ENCODE measurements around the gene MICA.

MICA gene

GRCh38 chr6:31356216-31356945, 47.0 kb upstream of the MICA start:
- TF ChIP-seq SIN3A (IDR thresholded peaks at IDR 0.05; ENCODE audit: borderline replicate concordance, insufficient read depth, low read length) = no peak
- TF ChIP-seq REST (IDR thresholded peaks at IDR 0.05; ENCODE audit: insufficient read depth in 1 of 2, low read depth in 2 of 2, low read length in 2 of 2) = no peak
- no peak for TF ChIP-seq TAF1 (IDR thresholded peaks at IDR 0.05; ENCODE audit: borderline replicate concordance, insufficient read depth, low read length)

GRCh38 chr6:31356946-31357466, 46.4 kb upstream of the MICA start, which contains the start of gene HLA-B:
HLA-B (minus strand) TSS chr6:31357179; CDS start chr6:31357158, 21 bp downstream.
- no peak for TF ChIP-seq SIN3A (IDR thresholded peaks at IDR 0.05; ENCODE audit: borderline replicate concordance, insufficient read depth, low read length)
- TF ChIP-seq POLR2AphosphoS5 (IDR thresholded peaks at IDR 0.05; ENCODE audit: low read depth, low read length) = no peak
- no peak for TF ChIP-seq REST (IDR thresholded peaks at IDR 0.05; ENCODE audit: insufficient read depth in 1 of 2, low read depth in 2 of 2, low read length in 2 of 2)
- no peak for TF ChIP-seq FOXP2 (optimal IDR thresholded peaks at IDR 0.05; ENCODE audit: borderline replicate concordance, extremely low read depth, extremely low read length, insufficient read depth)
- TF ChIP-seq TAF1 (IDR thresholded peaks at IDR 0.05; ENCODE audit: borderline replicate concordance, insufficient read depth, low read length) = no peak

GRCh38 chr6:31357886-31358285, 45.5 kb upstream of the MICA start:
- TF ChIP-seq POLR2AphosphoS5 (IDR thresholded peaks at IDR 0.05; ENCODE audit: low read depth, low read length) (no peak), FOXP2 (optimal IDR thresholded peaks at IDR 0.05; ENCODE audit: borderline replicate concordance, extremely low read depth, extremely low read length, insufficient read depth) (no peak), REST (IDR thresholded peaks at IDR 0.05; ENCODE audit: insufficient read depth in 1 of 2, low read depth in 2 of 2, low read length in 2 of 2) (no peak), SIN3A (IDR thresholded peaks at IDR 0.05; ENCODE audit: borderline replicate concordance, insufficient read depth, low read length) (no peak), TAF1 (IDR thresholded peaks at IDR 0.05; ENCODE audit: borderline replicate concordance, insufficient read depth, low read length) (no peak)

- TF ChIP-seq POLR2AphosphoS5 (IDR thresholded peaks at IDR 0.05; ENCODE audit: low read depth, low read length) (no peak), SIN3A (IDR thresholded peaks at IDR 0.05; ENCODE audit: borderline replicate concordance, insufficient read depth, low read length) (no peak), FOXP2 (optimal IDR thresholded peaks at IDR 0.05; ENCODE audit: borderline replicate concordance, extremely low read depth, extremely low read length, insufficient read depth) (no peak), TAF1 (IDR thresholded peaks at IDR 0.05; ENCODE audit: borderline replicate concordance, insufficient read depth, low read length) (no peak), REST (IDR thresholded peaks at IDR 0.05; ENCODE audit: insufficient read depth in 1 of 2, low read depth in 2 of 2, low read length in 2 of 2) (no peak)
Measured at GRCh38 chr6:31358302-31358701, 45.1 kb upstream of the MICA start.

Measured in PFSK-1 (cell line).